GM19240 (cell line): Measurements from ENCODE around the gene ACSBG1.

Source experiments
- DNase-seq: peaks from one replicate; pipeline ENCODE4 v3.0.0; 2011; ENCODE audit warnings: low spot score; ENCODE audit not compliant: insufficient read length

Gene ACSBG1

DNA sequence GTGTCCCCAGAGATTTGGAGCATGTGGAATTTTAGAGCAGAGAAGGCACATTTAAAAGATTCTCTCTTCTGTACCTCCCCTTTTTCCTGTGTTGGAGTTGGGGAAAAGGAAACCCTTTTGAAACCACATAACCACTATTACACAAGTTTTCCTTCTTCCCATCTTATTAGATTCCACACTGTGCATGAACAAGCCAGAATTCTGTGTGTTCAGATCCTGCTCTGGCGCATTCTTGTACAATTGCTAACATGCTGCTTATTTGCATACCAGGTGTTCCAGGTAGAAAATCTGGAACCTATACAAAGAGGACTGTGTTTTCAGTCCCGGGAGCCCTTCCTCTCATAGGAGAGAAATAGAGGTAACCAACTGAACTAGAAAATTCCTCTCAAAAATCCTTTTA, 100.6 kb downstream of the ACSBG1 start:
- no peak for DNase-seq

DNA sequence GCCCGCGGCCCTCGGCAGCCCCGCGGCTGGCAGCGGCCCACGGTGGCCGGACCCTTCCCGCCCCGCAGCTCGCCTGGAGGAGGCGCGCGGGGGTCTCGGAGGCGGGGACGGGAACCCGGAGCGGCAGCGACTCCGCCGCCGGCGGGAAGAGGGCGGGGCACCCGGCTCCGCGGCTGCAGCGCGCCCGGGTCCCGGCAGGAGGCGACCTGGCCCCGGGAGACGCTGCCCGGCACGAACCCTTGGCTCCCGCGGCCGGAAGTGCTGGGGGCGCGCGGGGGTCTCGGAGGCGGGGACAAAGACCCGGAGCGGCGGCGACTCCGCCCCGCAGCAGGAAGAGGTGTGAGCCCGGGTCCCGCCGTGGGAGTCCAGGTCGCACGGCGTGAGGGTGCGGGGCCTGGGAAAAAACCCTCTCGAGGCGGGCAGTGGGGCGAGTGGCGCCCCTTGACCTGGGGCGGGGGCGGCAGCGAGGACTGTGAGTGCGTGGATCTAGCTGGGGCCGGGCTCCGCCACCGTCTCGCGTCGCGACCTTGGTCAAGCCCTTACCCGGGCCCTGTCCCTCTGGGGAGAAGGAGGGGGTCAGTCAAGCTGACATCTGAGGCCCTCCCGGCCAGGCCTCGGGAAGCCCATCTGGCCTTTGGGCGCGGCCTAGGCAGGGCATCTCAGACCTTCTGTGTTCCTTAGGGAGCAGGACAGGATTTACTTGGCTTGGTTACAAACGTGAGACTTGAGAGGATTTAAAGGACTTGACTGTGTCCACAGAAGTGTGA, 102.9 kb downstream of the ACSBG1 start, which contains the start of gene CIB2:
CIB2 (minus strand) TSS at position 151 of the 767 bp plus-strand sequence. CDS start 230 bp downstream, outside the sequence.
- peak; percentile 76 for DNase-seq

DNA sequence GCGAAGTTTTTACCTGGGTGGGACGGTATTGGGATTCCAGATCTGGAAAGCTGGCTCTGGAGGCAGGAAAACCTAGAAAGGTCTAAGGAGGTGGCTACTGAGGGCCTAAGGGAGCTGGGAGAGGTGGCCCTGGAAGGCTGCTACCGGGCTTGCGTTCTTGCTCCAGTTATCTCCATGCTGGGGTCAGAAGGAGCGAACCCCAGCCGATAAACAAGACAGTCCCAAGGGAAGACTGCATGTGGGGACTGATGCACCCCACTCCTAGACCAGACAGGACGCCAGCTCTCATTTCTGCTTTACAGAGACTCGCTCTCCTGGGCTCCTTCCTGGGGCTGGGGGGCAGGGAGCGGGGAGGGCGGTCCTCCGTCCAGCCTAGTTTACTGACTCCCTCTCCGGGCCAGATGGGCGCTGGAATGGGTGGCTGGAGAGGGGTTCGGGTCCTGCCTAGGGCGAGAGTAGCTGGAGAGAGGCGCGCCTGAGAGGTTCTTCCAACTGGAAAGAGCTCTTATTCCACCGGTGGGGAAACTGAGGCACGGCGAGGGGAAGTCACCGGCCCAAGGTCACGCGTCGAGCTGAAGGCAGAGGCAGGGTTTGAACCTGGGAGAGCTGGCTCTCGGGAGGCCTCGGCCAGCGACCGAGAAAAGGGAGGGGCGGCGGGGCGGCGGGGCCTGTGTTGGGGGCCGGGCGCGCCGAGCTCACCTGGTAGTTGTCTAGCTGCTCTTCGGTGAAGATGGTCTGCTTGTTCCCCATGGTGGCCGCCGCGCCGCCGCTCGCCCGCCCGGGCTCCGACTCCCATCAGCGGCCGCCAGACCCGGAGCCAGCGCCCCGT, 103.7 kb downstream of the ACSBG1 start:
- DNase-seq, result no peak

DNA sequence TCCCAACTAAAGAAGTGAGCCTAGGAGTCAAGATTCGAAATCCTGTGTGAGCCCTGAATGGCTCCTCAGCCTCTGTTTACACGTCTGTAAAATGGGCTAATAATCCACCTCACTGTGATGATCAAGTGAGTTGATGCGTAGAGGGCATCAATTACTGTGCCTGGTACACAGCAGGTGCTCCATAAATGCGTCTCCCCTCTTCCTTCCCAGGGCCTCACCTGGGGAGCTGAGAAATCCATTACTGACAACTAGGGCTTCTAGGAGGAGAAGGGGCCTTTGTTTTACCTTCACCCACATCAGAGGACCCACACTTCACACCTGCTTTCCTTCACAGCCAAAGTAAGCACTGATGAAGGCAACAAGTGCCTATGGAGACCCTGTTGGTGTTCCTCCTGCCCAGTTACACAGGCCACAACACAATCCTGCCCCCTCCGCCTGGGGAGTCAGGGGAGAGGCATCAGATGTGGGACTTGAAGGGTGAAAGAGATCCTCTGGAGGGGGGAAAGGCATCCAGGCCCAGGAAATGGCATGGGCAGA, 104.5 kb downstream of the ACSBG1 start:
- DNase-seq, result no peak

DNA sequence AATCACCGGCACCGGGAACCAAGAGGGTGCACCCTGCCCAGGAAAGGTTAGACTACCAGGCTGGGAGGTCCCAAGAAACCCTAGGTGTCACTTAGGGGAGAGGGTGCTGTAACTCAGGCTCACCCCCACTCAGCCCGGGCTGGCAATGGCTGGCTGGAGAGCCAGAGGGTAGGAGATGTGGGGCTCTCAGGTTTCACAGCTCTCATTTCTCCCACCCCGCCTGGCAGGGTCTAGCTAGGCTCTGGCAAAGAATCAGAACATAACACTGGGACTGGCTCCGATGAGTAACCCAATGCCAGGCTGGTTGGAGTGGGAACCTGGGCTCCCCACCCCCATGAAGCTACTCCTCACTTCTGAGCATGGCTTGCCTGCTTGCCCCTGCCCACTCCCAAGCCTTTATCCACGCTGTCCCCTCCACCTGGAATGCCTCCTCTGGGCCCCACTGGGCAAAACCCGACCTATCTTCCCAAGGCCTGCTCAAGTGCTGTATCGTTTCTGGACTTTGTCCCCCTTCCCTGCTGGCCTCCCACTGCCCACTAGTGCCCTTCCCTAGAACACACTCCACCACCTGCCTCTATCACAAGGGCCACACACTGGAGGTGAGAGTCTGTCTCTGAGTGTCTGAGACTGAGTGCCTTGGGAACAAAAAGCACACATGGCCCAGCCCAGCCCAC, 105.2 kb downstream of the ACSBG1 start:
- no peak for DNase-seq

DNA sequence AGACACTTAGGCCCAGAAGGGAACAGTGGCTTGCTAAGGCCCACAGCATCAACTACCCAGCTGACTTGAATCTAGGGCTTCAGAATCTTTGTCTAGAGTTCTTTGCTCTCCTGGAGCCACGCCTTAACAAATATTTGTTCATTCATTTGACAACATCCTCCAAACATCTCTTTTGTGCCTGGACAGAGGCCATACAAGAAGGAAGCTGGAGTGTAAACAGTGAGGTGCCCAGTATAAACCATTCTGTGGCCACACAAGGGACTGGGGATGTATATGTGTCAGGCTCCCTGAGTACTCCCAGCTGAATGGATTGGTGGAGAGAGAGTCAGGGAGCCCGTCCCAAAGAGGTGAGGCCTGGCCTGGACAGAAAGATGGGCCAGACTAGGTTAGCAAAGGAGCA, 106.5 kb downstream of the ACSBG1 start:
- DNase-seq, result no peak

DNA sequence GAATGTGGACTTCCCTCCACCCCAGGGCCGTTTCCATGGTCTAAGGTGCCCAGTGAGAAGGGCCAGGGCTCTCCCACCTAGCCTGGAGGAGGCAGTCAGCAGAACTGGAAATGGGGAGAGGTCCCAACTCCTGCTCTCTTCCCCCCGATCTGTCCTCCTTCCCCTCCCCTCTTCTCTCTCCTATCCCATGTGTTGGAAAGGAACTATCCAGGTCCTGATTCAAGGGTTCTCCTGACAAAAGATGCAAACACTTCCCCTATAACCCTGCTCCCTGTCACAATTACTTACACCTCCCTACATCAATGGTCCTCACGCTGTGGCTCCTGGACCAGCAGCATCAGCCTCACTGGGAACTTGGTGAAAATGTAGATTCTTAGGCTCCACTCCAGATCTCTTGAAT, 109.1 kb downstream of the ACSBG1 start:
- no peak for DNase-seq

DNA sequence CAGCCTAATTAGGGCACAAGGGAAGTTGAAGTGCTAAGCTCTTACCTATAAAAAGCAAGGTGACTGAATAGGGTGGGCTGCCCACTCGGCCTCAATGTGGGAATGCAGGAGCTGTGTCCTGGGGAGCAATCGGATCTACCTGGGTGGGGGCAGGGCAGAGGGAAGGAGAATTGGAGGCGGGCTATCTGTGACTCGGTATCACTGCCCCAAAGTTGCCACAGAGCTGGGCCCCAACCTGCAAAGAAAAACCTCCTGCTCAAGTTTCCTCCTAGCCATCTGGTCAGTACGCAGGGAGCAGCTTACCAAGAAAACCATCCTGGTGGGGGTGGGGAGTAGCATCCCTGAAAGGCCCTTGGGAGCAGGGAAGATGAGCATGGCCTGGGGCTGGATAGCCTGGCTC, 113.8 kb downstream of the ACSBG1 start:
- no peak for DNase-seq
